NCI-H446 treated with DMSO at 0.1 percent for 48 hours (cell line): Measurements from ENCODE around the gene SLC16A9.
A peak's percentile ranks its signal among the peaks of the same experiment; 100 is the strongest.
"Not testable (repeated sequence)": the region's sequence is repeated elsewhere in the genome, so short reads cannot be mapped to it uniquely, and the experiment has no call there.

Experiments used
- DNase-seq: peaks from one replicate; lab custom pipeline; 2025; lab: John Stamatoyannopoulos, UW

Gene SLC16A9

GRCh38 chr10:59674215-59674836 is 35.3 kb downstream of the SLC16A9 start:
- DNase-seq, result no peak

GRCh38 chr10:59672150-59672875 is 37.3 kb downstream of the SLC16A9 start:
- DNase-seq, result no peak

GRCh38 chr10:59670269-59670668 is 39.4 kb downstream of the SLC16A9 start:
- no peak for DNase-seq

GRCh38 chr10:59668096-59668495 is 41.6 kb downstream of the SLC16A9 start:
- DNase-seq, result peak; percentile 14

GRCh38 chr10:59666310-59666709 is 43.3 kb downstream of the SLC16A9 start:
- DNase-seq, result no peak

DNA sequence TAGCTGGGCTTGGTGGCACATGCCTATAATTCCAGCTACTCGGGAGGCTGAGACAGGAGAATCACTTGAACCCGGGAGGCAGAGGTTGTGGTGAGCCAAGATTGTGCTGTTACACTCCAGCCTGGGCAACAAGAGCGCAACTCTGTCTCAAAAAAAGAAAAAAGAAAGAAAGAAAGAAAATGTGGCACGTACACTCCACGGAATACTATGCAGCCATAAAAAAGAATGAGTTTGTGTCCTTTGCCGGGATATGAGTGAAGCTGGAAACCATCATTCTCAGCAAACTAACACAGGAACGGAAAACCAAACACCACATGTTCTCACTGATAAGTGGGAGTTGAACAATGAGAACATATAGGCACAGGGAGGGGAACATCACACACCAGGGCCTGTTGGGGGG is 46.4 kb downstream of the SLC16A9 start:
- not testable (repeated sequence) for DNase-seq

- DNase-seq, result no peak
Measured at GRCh38 chr10:59657724-59658123, 51.9 kb downstream of the SLC16A9 start.

DNA sequence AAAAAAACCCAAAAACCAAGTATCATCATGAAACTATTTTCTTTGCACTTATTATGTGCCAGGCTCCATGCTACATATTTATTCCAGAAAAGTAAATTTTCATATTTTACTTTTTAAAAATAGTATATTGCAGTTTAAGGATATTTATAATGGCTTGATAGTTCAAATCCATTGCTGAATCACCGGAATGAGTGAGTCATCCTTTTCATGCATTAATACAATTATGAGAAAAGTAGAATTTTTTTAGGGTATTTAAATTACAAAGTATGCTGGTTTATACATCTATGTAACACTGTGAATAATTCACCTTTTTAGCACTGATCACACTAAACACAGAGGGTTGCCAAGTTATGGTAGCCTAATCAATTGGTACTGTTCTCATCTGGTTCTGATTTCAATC is 54.3 kb downstream of the SLC16A9 start:
- no peak for DNase-seq

- DNase-seq, result no peak
Measured at GRCh38 chr10:59654007-59654406, 55.6 kb downstream of the SLC16A9 start.

- no peak for DNase-seq
Measured at GRCh38 chr10:59651902-59652301, 57.7 kb downstream of the SLC16A9 start.

DNA sequence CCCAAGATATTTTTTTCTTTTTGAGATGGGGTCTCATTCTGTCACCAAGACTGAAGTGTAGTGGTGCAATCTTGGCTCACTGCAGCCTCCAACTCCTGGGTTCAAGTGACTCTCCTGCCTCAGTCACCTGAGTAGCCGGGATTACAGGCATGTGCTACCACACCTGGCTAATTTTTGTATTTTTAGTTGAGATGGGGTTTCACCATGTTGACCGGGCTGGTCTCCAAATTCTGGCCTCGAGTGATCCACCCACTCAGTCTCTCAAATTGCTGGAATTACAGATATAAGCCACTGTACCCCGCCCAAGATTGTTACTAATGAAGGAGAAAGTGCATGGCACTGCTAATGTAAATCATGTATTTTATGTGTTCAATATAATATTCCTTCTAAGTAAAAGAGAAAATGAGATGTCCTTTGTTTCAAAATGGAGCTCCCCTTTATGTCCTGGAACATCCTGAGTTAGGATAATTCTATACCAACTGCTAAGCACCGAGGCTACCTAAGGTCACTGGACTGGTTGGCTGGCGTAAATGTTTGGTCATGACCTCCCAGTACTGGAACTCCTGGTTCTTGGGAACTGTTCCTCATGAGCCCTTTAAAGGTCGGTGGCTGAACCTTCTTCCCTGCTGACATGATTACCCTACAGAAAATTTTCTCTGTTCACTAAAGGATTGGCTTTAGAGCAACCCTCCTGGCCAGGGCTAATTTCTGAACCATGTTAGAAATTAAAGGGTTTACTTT is 59.9 kb downstream of the SLC16A9 start:
- no peak for DNase-seq

DNA sequence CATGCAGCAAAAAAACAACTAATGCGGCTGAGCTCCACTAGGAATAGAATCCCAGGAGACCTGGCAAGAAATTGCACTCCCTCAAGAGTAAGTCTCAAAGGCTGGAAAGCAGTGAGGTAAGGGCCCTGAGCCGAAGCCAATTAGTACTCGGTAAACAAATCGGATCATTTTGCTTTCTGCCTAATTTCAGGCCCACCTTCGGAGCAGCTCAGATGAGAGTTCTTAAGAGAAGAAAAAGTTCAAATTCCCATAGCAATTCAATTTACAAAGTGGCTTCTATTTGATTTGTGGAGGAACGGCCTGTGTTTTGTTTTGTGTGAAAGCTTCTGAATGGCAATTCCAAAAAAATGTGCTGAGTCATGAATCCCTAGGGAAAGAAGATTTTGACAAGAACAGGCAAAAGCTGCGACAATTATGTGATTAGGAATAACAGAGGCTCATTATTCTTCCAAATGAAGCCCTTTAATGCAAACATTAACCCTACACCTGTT is 60.9 kb downstream of the SLC16A9 start:
- peak; percentile 51 for DNase-seq

DNA sequence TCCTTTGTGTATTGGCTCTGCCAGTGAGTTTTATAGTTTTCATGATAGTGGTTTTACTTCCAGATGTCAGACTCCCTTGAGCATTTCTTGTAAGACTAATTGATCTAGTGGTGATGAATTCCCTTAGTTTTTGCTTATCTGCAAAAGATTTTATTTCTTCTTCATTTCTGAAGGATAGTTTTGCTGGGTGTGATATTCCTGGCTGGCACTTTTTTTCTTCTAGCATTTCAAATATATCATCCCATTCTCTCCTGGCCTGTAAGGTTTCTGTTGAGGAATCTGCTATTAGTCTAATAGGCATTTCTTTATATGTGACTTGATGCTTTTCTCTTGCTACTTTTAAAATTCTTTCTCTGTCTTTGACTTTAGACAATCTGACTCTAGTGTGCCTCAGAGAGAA is 64.8 kb downstream of the SLC16A9 start:
- no peak for DNase-seq

GRCh38 chr10:59641688-59642087 is 68.0 kb downstream of the SLC16A9 start:
- not testable (repeated sequence) for DNase-seq

GRCh38 chr10:59635502-59636290 is 74.0 kb downstream of the SLC16A9 start:
- DNase-seq, result no peak

DNA sequence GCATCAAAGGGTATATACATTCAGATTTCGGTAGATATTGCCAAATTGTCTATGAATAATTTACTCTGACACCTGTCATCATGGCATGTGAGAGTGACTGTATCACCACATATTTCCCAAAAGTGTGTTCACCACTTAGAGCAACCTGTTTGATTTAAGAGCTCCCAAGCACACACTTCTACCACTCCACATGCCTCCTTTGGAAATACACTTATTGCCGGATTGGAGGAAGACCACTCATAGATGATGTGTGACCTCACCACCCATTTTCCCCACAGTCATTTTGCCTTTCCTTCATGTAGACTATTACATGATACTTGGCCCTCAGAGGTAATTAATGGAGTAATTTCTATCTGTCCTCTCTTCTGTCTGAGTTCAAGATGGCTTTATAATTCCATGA is 75.5 kb downstream of the SLC16A9 start:
- no peak for DNase-seq

DNA sequence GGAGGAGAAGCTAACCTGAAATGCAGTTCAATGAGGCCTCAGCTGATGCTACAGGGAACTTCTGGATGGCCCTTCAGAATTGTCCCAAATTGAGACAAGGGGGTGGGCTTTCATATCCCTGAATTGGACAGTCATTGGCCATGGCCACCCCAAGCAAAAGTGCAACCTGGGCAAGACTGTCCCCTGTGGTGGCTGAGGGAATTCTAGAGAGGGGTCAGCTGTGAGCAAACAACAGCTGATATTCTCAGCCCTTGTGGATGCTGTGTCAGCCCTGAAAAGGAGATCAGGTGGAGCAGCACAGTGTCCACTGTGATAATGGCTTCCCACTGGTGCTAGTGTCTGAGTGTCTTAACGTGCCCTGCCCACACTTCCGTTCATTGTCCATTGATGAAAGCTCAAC is 76.6 kb downstream of the SLC16A9 start:
- no peak for DNase-seq

DNA sequence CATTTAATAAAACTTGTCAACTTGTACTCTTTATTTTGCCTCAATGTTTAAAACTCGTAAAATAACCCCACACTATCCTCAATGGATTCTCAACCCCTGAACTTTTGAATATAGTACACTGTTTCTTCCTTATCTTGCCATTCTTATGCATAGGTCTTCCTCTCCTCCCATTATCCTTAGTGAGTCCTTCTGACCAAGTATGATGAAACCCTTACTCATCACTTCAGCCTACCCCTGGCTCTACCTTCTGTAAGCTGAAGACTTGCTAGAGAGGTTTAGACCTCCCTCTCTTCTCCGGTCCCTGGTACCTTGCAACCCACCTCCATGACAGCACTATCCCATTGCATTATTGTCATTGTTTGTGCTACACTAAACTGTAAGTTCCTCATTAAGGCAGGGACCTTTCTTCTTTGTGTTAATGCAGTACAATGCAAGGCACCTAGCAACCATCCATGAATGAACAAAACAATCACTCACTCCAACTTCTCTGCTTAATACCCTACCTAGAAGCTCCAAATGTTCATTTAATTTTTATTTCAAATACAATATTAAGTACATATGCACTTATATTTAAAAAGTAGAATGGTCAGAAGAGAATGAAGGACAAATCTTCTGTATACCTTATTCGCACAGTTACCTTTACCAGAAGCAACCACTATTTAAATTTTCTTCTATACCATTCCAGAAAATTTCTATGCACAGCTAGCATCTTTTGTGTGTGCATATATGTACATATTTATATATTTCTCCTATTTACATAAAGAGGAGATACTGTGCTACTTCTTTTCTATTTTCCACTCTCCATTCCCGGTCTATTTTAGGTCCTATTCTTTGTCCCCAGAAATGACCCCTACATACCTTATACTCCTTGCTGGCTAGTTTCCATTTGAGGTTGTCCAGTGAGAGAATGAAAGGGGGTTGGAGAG is 77.5 kb downstream of the SLC16A9 start:
- no peak for DNase-seq

GRCh38 chr10:59631237-59631636 is 78.4 kb downstream of the SLC16A9 start:
- no peak for DNase-seq

GRCh38 chr10:59628965-59629364 is 80.7 kb downstream of the SLC16A9 start:
- no peak for DNase-seq

DNA sequence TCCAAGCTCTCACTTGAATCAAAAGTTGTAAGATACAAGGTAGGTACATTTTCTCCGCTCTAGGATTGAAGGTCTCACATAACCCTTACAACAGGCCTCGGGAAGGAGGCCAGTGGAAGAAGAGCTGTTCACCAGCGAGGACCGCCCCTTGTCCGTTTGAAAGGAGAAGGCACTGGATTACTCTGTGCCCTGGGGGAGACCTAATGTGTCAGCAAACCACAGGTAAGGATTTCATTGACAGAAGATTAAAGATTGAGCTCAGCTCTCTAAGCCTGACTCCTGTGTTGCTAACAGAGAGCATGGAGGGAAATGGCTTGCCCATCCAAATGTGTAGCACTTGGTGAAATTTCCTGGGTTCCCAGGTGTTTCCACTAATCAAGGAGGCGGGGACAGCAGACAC is 81.2 kb downstream of the SLC16A9 start:
- no peak for DNase-seq
